Fibroblast of lung (primary cell): ENCODE measurements around the gene NEK9. TPM values are rescaled to one million over a fixed set of nuclear protein-coding genes. Genes with fewer than 3 reads are reported as not detected.
"Not testable (repeated sequence)": the region's sequence is repeated elsewhere in the genome, so short reads cannot be mapped to it uniquely, and the experiment has no call there.

Source experiments
- DNase-seq, 2 donors: peaks; one replicate each; pipeline versions ENCODE4 v3.0.0 to v3.0.0-alpha.2; 2010; ENCODE audit warnings: low read depth in 2 of 2
- H2AFZ ChIP-seq: 2 replicates; pipeline ENCODE4 v1.5.1; 2012; ENCODE audit warnings: low read length, control low read depth, inconsistent platforms
- H3K27ac ChIP-seq: 2 replicates; pipeline ENCODE4 v1.5.1; 2011; ENCODE audit warnings: low read length, control low read depth; ENCODE audit not compliant: insufficient read depth
- H3K27me3 ChIP-seq: 2 replicates; pipeline ENCODE4 v1.5.1; 2011; ENCODE audit warnings: mild to moderate bottlenecking, low read length; ENCODE audit not compliant: control insufficient read depth, insufficient read depth
- H3K36me3 ChIP-seq: 2 replicates; pipeline ENCODE4 v1.5.1; 2011; ENCODE audit warnings: low read length; ENCODE audit not compliant: control insufficient read depth, insufficient read depth
- H3K4me1 ChIP-seq: 2 replicates; pipeline ENCODE4 v1.5.1; 2011; ENCODE audit warnings: low read length; ENCODE audit not compliant: control insufficient read depth, insufficient read depth; ENCODE audit errors: extremely low read depth
- H3K4me2 ChIP-seq: 2 replicates; pipeline ENCODE4 v1.5.1; 2011; ENCODE audit warnings: low read length, control low read depth; ENCODE audit not compliant: insufficient read depth; ENCODE audit errors: extremely low read depth
- H3K4me3 ChIP-seq, 4 experiments: fragments of 200-600 bp in 1 of 4; sonication (generic) in 1 of 4; replicated peaks in 1 of 4; 2 replicates each; pipeline ENCODE4 v1.5.1; 2011 to 2016; ENCODE audit warnings: low read length in 4 of 4, low read depth in 3 of 4, mild to moderate bottlenecking in 3 of 4, control low read depth in 2 of 4, inconsistent platforms in 1 of 4, mixed read lengths in 1 of 4; ENCODE audit not compliant: insufficient read depth in 1 of 4; ENCODE audit errors: control extremely low read depth in 1 of 4
- H3K79me2 ChIP-seq: 2 replicates; pipeline ENCODE4 v1.5.1; 2012; ENCODE audit warnings: mild to moderate bottlenecking, low read length, inconsistent platforms; ENCODE audit not compliant: control insufficient read depth, insufficient read depth
- H3K9ac ChIP-seq: 2 replicates; pipeline ENCODE4 v1.5.1; 2011; ENCODE audit warnings: mild to moderate bottlenecking, low read length, control low read depth; ENCODE audit not compliant: insufficient read depth
- H3K9me3 ChIP-seq: 2 replicates; pipeline ENCODE4 v1.5.1; 2012; ENCODE audit warnings: low read depth, low read length; ENCODE audit not compliant: control insufficient read depth, insufficient read depth
- H4K20me1 ChIP-seq: 2 replicates; pipeline ENCODE4 v1.5.1; 2011; ENCODE audit warnings: low read length; ENCODE audit not compliant: control insufficient read depth, insufficient read depth; ENCODE audit errors: extremely low read depth
- EZH2 ChIP-seq: IDR thresholded peaks from 2 replicates; pipeline ENCODE4 v1.5.1; 2012; ENCODE audit warnings: low read length, control low read depth, mild to moderate bottlenecking; ENCODE audit errors: missing control alignments
- polyA plus RNA-seq, 2 donors: library from polyadenylated mRNA; depleted of rRNA in 1 of 2; stranded (reverse) in 1 of 2; unstranded in 1 of 2; fragments of >200 nt; gene quantifications; 2 replicates each; pipeline ENCODE4 v1.2.1, GENCODE V29; 2011 to 2012; ENCODE audit warnings: missing spikeins in 1 of 2
- total RNA-seq: library from RNA; depleted of rRNA; stranded (reverse); fragments of >200 nt; gene quantifications from 2 replicates; pipeline ENCODE4 v1.2.1, GENCODE V29; 2014
- TF ChIP-seq, protein P1 (sequence below), 2 donors: IDR thresholded peaks in 1 of 2; conservative IDR thresholded peaks in 1 of 2; 1 replicate in 1 of 2; 2 replicates in 1 of 2; pipeline ENCODE4 v1.5.1; 2011 to 2012; ENCODE audit warnings: low read length in 2 of 2, control low read depth in 1 of 2, inconsistent platforms in 1 of 2, low read depth in 1 of 2, mild to moderate bottlenecking in 1 of 2

NEK9 gene
- total and polyA plus RNA-seq, 2 donors (not counting 1 experiment from before 2014, with no cell fraction given) = 63.4 to 81.3 TPM

DNA sequence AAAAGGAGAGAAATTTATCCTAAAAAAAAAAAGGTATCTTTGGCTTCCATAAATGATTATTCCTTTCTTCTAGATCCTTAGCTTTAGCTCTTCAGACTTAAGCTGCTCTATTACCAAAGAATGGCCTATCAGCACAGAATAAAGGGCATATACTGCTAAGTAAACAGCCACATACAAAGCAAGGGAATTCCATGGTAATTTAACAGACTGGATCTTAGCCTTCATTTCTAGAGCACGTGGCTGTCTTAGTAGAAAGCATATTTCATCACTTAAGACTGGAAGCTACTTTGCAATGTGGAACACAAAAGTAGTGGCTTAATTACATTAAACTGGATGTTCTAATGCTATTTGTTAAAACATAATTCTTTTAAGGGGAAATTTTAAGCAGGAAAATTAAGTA lies 26.4 kb upstream of the NEK9 start:
- Histone ChIP-seq H3K36me3 (no peaks in the 10 kb centered on the region), H2AFZ (no peak overlapping the region), H3K27ac (no peak overlapping the region), H3K4me2 (no peak overlapping the region), H3K9me3 (no peaks in the 10 kb centered on the region), H3K4me3 (no peak overlapping the region), H3K79me2 (peaks cover 15% of the 10 kb centered on the region), H3K4me1 (no peaks in the 10 kb centered on the region), H3K27me3 (no peaks in the 10 kb centered on the region), H4K20me1 (no peaks in the 10 kb centered on the region), H3K9ac (no peak overlapping the region)
- TF ChIP-seq EZH2 = no peak
- TF ChIP-seq, protein P1, sequence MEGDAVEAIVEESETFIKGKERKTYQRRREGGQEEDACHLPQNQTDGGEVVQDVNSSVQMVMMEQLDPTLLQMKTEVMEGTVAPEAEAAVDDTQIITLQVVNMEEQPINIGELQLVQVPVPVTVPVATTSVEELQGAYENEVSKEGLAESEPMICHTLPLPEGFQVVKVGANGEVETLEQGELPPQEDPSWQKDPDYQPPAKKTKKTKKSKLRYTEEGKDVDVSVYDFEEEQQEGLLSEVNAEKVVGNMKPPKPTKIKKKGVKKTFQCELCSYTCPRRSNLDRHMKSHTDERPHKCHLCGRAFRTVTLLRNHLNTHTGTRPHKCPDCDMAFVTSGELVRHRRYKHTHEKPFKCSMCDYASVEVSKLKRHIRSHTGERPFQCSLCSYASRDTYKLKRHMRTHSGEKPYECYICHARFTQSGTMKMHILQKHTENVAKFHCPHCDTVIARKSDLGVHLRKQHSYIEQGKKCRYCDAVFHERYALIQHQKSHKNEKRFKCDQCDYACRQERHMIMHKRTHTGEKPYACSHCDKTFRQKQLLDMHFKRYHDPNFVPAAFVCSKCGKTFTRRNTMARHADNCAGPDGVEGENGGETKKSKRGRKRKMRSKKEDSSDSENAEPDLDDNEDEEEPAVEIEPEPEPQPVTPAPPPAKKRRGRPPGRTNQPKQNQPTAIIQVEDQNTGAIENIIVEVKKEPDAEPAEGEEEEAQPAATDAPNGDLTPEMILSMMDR (conservative IDR thresholded peaks at IDR 0.05 in 1 of 2, IDR thresholded peaks at IDR 0.05 in 1 of 2; ENCODE audit: low read depth in 1 of 2, low read length in 2 of 2) = no peak
- DNase-seq = no peak

DNA sequence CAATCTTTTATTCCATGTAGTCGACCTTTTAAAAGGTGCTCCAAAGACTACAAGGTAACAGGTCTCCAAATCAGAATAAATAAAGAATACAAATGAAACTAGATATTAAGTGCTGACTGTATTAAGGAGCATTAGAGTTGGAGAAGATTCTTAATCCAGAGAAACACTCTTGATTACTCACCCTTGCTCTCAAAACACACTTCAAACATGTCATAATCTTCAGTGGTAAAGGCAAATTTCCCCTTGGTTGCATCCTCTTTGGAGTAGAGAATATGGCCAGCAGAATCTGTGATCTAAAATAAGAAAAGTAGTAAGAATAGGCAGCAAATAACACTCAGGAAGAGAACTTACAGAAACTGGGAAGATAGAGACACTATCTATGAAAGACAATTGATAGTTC lies 25.0 kb upstream of the NEK9 start:
- H3K27me3 ChIP-seq = no peaks in the 10 kb centered on the region
- no peak overlapping the region for H3K27ac ChIP-seq
- H3K36me3 ChIP-seq = no peaks in the 10 kb centered on the region
- H2AFZ ChIP-seq = no peak overlapping the region
- no peak overlapping the region for H3K9ac ChIP-seq
- H3K9me3 ChIP-seq = no peaks in the 10 kb centered on the region
- TF ChIP-seq EZH2 = no peak
- TF ChIP-seq, protein P1 (conservative IDR thresholded peaks at IDR 0.05 in 1 of 2, IDR thresholded peaks at IDR 0.05 in 1 of 2; ENCODE audit: low read depth in 1 of 2, low read length in 2 of 2) = no peak
- no peaks in the 10 kb centered on the region for H3K4me1 ChIP-seq
- no peaks in the 10 kb centered on the region for H4K20me1 ChIP-seq
- DNase-seq = no peak
- H3K79me2 ChIP-seq = peaks cover 12% of the 10 kb centered on the region
- H3K4me3 ChIP-seq = no peak overlapping the region
- no peak overlapping the region for H3K4me2 ChIP-seq

DNA sequence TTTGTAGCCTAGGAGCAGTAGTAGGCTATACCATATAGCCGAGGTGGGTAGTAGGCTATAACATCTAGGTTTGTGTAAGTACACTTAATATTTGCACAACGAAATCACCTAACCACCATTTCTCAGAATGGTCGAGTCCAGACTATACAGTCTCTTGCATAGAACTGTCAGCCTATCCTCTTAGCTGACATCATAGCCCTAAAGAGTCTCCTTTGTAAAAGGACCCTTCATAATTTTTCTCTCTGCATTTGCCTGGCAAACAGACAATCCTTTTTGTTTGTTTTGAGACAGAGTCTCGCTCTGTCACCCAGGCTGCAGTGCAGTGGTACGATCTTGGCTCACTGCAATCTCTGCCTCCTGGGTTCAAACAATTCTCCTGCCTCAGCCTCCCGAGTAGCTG lies 23.8 kb upstream of the NEK9 start:
- H4K20me1 ChIP-seq, H2AFZ ChIP-seq, H3K4me2 ChIP-seq, H3K9me3 ChIP-seq, H3K27me3 ChIP-seq, H3K4me3 ChIP-seq, H3K9ac ChIP-seq, H3K79me2 ChIP-seq, H3K4me1 ChIP-seq, DNase-seq, H3K36me3 ChIP-seq, H3K27ac ChIP-seq: not testable (repeated sequence)
